Measurements from ENCODE around the gene HOXB9.

Gene HOXB9

GRCh38 chr17:48596735-48597527 is 29.2 kb downstream of the HOXB9 start:
- H4K20me1 ChIP-seq (ENCODE audit: insufficient read depth, low read length), result no peaks in the 10 kb centered on the region
- no peaks in the 10 kb centered on the region for H3K36me3 ChIP-seq (replicated peaks; ENCODE audit: insufficient read depth, low read length)
- H3K4me3 ChIP-seq (ENCODE audit: low read length), result peak overlapping the region; percentile 58
- no peaks in the 10 kb centered on the region for H3F3A ChIP-seq (ENCODE audit: insufficient read depth, low read length)
- no peaks in the 10 kb centered on the region for H3K4me1 ChIP-seq (ENCODE audit: low read length)
- peaks cover 76% of the 10 kb centered on the region for H3K27me3 ChIP-seq (replicated peaks; ENCODE audit: insufficient read depth, low read length)
- no peaks in the 10 kb centered on the region for H3K9me3 ChIP-seq (replicated peaks; ENCODE audit: insufficient read depth, low read length)
- no peak for DNase-seq
- H3K4me2 ChIP-seq (ENCODE audit: low read depth, low read length), result peak overlapping the region; percentile 95
- H3K9ac ChIP-seq (ENCODE audit: low read length), result no peak overlapping the region
- H3K9me2 ChIP-seq (replicated peaks; ENCODE audit: insufficient read depth, low read length), result no peaks in the 10 kb centered on the region
- no peak overlapping the region for H3K27ac ChIP-seq (ENCODE audit: low read length)
- no peak for TF ChIP-seq EZH2phosphoT487 (IDR thresholded peaks at IDR 0.05; ENCODE audit: low read length)
- TF ChIP-seq, protein P1, sequence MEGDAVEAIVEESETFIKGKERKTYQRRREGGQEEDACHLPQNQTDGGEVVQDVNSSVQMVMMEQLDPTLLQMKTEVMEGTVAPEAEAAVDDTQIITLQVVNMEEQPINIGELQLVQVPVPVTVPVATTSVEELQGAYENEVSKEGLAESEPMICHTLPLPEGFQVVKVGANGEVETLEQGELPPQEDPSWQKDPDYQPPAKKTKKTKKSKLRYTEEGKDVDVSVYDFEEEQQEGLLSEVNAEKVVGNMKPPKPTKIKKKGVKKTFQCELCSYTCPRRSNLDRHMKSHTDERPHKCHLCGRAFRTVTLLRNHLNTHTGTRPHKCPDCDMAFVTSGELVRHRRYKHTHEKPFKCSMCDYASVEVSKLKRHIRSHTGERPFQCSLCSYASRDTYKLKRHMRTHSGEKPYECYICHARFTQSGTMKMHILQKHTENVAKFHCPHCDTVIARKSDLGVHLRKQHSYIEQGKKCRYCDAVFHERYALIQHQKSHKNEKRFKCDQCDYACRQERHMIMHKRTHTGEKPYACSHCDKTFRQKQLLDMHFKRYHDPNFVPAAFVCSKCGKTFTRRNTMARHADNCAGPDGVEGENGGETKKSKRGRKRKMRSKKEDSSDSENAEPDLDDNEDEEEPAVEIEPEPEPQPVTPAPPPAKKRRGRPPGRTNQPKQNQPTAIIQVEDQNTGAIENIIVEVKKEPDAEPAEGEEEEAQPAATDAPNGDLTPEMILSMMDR (IDR thresholded peaks at IDR 0.05; ENCODE audit: low read length), result no peak
- TF ChIP-seq EZH2 (optimal IDR thresholded peaks at IDR 0.05; ENCODE audit: low read depth, low read length), result no peak
- H3K79me2 ChIP-seq (ENCODE audit: low read length), result no peaks in the 10 kb centered on the region
- H2AFZ ChIP-seq (ENCODE audit: low read length), result peak overlapping the region; percentile 70

DNA sequence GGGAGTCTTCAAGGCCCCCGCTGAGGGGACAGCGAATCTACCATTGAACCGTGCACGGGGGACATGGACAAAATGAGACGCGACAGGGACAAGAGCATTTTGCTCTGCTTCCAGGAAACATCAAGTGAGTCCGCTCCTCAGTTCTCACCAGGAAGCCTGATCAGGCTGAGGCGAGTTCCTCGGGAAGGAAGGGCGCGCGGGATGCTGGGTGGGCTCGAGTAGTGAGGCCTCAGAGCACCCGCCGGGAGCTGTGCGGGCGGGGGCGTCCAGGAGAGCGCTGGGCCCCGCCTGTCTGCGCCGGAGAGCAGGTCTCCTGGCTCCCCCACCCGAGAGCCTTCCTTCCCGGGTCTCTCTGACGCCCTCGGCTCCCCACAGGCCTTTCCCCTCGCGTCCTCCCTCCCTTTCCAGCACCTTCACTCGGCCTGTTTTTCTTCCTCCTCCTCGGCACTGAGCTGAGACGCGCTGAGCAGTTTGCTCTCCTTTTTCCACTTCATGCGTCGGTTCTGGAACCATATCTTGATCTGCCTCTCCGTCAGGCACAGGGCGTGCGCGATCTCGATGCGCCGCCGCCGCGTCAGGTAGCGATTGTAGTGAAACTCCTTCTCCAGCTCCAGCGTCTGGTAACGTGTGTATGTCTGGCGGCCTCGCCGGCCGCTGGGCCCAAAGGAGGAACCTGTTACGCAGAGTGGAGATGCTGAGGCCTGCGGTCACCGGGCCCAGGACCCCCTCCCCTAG is 30.0 kb downstream of the HOXB9 start:
- H3K4me1 ChIP-seq (ENCODE audit: low read length), result no peaks in the 10 kb centered on the region
- DNase-seq, result no peak
- peak overlapping the region; percentile 51 for H3K4me3 ChIP-seq (ENCODE audit: low read length)
- peak overlapping the region; percentile 70 for H2AFZ ChIP-seq (ENCODE audit: low read length)
- H4K20me1 ChIP-seq (ENCODE audit: insufficient read depth, low read length), result no peaks in the 10 kb centered on the region
- no peaks in the 10 kb centered on the region for H3F3A ChIP-seq (ENCODE audit: insufficient read depth, low read length)
- TF ChIP-seq EZH2phosphoT487 (IDR thresholded peaks at IDR 0.05; ENCODE audit: low read length) (no peak), EZH2 (optimal IDR thresholded peaks at IDR 0.05; ENCODE audit: low read depth, low read length) (no peak)
- TF ChIP-seq, protein P1 (IDR thresholded peaks at IDR 0.05; ENCODE audit: low read length), result no peak
- H3K9me2 ChIP-seq (replicated peaks; ENCODE audit: insufficient read depth, low read length), result no peaks in the 10 kb centered on the region
- H3K9ac ChIP-seq (ENCODE audit: low read length), result no peak overlapping the region
- peaks cover 68% of the 10 kb centered on the region for H3K27me3 ChIP-seq (replicated peaks; ENCODE audit: insufficient read depth, low read length)
- H3K79me2 ChIP-seq (ENCODE audit: low read length), result no peaks in the 10 kb centered on the region
- peak overlapping the region; percentile 95 for H3K4me2 ChIP-seq (ENCODE audit: low read depth, low read length)
- H3K9me3 ChIP-seq (replicated peaks; ENCODE audit: insufficient read depth, low read length), result no peaks in the 10 kb centered on the region
- no peaks in the 10 kb centered on the region for H3K36me3 ChIP-seq (replicated peaks; ENCODE audit: insufficient read depth, low read length)
- H3K27ac ChIP-seq (ENCODE audit: low read length), result no peak overlapping the region

DNA sequence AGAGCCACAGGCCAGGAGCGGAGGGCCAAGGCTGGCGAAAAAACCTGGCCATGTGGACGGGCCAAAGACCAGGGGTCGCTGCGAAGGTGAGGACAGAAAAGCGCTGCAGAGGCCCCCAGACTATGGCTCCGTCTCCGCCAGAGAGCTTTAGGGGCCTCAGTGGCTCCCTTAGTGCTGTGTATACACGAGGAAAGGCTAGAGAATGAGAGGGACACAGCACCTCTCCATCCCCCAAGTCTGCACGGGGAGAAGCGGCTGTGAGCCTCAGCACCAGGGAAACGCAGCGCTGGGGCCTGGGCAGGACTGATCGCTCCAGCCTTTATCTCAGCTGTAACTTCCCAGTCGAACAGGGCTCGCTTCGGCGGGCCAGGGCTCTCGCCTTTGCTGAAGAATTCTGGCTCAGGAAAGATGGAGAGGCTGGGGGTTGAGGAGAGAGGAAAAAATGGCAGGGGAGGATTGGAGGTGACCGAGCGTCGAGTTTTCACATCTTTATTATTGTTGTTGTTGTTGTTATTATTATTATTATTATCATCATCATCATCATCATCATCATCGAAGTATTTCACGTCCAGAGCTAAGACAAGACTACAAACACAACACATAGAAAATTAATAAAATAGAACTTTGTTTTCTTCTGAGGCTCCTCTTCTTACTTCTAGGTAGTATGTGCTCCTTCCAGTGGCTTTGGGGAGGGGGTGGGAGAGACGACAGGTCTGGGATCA is 30.7 kb downstream of the HOXB9 start:
- no peak overlapping the region for H3K27ac ChIP-seq (ENCODE audit: low read length)
- no peaks in the 10 kb centered on the region for H3K9me2 ChIP-seq (replicated peaks; ENCODE audit: insufficient read depth, low read length)
- H4K20me1 ChIP-seq (ENCODE audit: insufficient read depth, low read length), result no peaks in the 10 kb centered on the region
- H3K9me3 ChIP-seq (replicated peaks; ENCODE audit: insufficient read depth, low read length), result no peaks in the 10 kb centered on the region
- TF ChIP-seq EZH2phosphoT487 (IDR thresholded peaks at IDR 0.05; ENCODE audit: low read length), result no peak
- TF ChIP-seq, protein P1 (IDR thresholded peaks at IDR 0.05; ENCODE audit: low read length), result no peak
- TF ChIP-seq EZH2 (optimal IDR thresholded peaks at IDR 0.05; ENCODE audit: low read depth, low read length), result no peak
- no peak overlapping the region for H3K9ac ChIP-seq (ENCODE audit: low read length)
- no peaks in the 10 kb centered on the region for H3F3A ChIP-seq (ENCODE audit: insufficient read depth, low read length)
- no peaks in the 10 kb centered on the region for H3K79me2 ChIP-seq (ENCODE audit: low read length)
- H3K4me3 ChIP-seq (ENCODE audit: low read length), result no peak overlapping the region
- H3K4me2 ChIP-seq (ENCODE audit: low read depth, low read length), result peak overlapping the region; percentile 95; the same call in 1 of the 2 replicates
- peaks cover 61% of the 10 kb centered on the region for H3K27me3 ChIP-seq (replicated peaks; ENCODE audit: insufficient read depth, low read length)
- no peak for DNase-seq
- H2AFZ ChIP-seq (ENCODE audit: low read length), result no peak overlapping the region
- H3K4me1 ChIP-seq (ENCODE audit: low read length), result no peaks in the 10 kb centered on the region
- no peaks in the 10 kb centered on the region for H3K36me3 ChIP-seq (replicated peaks; ENCODE audit: insufficient read depth, low read length)

Data from MM.1S (cell line).